ENCODE measurements around the gene KREMEN2. TPM values are rescaled to one million over a fixed set of nuclear protein-coding genes. Genes with fewer than 3 reads are reported as not detected.
A peak's percentile ranks its signal among the peaks of the same experiment; 100 is the strongest.

Gene KREMEN2
- total RNA-seq, 1 donor from 2014 or later, result 1.6 TPM

DNA sequence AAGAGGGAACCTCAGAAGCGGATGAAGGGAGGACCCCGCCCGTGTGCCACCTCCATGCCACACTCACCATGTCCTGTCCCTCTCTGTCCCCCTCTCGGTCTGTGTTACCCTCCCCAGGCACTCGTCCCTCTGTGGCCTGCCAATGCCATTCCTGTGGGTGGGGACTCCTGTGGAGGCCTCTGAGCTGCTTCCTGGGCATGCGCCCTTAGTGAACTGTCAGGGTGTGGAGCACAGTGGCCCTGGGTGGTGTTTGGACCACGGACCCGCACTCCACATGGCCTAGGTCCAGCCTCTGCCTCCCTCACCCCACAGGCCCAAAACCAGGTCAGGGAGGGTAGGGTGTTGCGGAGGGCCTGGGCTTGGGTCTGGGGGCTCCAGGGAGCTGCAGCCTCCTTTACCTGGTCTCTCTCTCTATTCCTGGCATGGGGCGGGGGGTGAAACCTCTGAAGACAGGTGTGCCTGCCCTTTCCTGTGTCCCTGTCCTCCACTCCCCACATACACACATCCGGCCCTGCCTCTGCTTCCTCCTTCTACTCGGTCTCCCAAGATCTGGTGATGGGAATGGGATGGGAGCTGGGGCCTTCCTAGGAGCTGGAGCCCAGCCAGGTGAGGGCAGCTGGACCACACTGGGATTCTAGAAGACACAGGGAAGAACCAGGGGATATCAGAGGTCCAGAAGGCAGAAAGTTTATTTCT lies 27.6 kb downstream of the KREMEN2 start:
- Histone ChIP-seq H3K9ac (ENCODE audit: low read depth in 1 of 3, low read length in 3 of 3) (no peak overlapping the region), H3K27me3 (ENCODE audit: control insufficient read depth in 3 of 3, insufficient read depth in 3 of 3, low read length in 3 of 3) (peaks cover 0 to 9% (median 8%) of the 10 kb centered on the region in 3 donors), H3K4me3 (ENCODE audit: low read length in 3 of 3) (no peak overlapping the region), H3K27ac (ENCODE audit: low read depth, low read length) (no peak overlapping the region), H3K4me1 (ENCODE audit: control insufficient read depth in 3 of 3, insufficient read depth in 3 of 3, low read length in 3 of 3) (peaks cover 2 to 8% (median 3%) of the 10 kb centered on the region in 3 donors), H3K36me3 (ENCODE audit: control insufficient read depth in 3 of 3, insufficient read depth in 3 of 3, low read length in 3 of 3) (no peaks in the 10 kb centered on the region), H3K9me3 (ENCODE audit: control insufficient read depth in 3 of 3, low read length in 3 of 3) (no peaks in the 10 kb centered on the region)

DNA sequence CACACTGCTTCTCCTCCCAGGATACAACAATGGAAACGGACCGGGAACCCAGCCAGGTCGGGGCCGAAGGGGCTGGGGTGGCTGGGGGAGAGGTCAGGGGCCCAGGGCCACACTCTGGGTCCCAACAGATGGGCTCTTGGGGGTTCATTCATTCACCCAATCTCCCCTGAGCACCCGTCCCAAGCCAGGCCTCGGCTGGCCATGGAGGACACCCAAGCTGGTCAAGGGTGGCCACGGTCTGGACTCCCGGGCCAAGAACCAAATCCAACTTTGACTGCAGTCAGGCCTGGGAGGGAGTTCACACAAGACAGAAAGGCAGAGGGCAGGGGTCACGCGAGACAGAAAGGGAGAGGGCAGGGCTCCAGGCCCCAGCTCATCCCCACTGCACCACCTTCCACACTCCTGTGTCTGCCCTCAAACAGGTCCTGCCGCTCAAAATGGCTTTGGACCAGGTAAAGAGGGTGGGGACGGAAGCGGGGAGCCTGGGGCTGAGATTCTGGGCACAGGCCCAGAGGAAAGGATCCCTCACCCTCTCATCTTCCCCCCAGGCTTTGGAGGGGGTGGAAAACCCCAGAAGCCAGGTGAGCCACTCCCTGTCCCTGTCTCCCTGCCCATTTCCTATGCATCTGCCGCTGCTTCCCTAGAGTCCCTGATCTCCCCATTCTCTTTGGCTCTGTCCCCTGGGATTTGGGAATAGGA lies 28.5 kb downstream of the KREMEN2 start:
- H3K4me1 ChIP-seq (ENCODE audit: control insufficient read depth in 3 of 3, insufficient read depth in 3 of 3, low read length in 3 of 3), result peaks cover 0 to 3% (median 0%) of the 10 kb centered on the region in 3 donors
- H3K27me3 ChIP-seq (ENCODE audit: control insufficient read depth in 3 of 3, insufficient read depth in 3 of 3, low read length in 3 of 3), result peaks cover 0 to 9% (median 8%) of the 10 kb centered on the region in 3 donors
- no peak overlapping the region for H3K4me3 ChIP-seq (ENCODE audit: low read length in 3 of 3)

GRCh38 chr16:2996298-2996697 lies 32.2 kb downstream of the KREMEN2 start:
- H3K36me3 ChIP-seq (ENCODE audit: control insufficient read depth in 3 of 3, insufficient read depth in 3 of 3, low read length in 3 of 3), result no peaks in the 10 kb centered on the region
- H3K27me3 ChIP-seq (ENCODE audit: control insufficient read depth in 3 of 3, insufficient read depth in 3 of 3, low read length in 3 of 3), result peaks cover 0 to 5% (median 0%) of the 10 kb centered on the region in 3 donors
- no peak overlapping the region for H3K4me3 ChIP-seq (ENCODE audit: low read length in 3 of 3)
- no peaks in the 10 kb centered on the region for H3K9me3 ChIP-seq (ENCODE audit: control insufficient read depth in 3 of 3, low read length in 3 of 3)
- H3K4me1 ChIP-seq (ENCODE audit: control insufficient read depth in 3 of 3, insufficient read depth in 3 of 3, low read length in 3 of 3), result no peaks in the 10 kb centered on the region
- H3K27ac ChIP-seq (ENCODE audit: low read depth, low read length), result no peak overlapping the region
- no peak overlapping the region for H3K9ac ChIP-seq (ENCODE audit: low read depth in 1 of 3, low read length in 3 of 3)

More for the DNA sequence above, 28.5 kb downstream of the KREMEN2 start:
- Histone ChIP-seq H3K9ac (ENCODE audit: low read depth in 1 of 3, low read length in 3 of 3) (no peak overlapping the region), H3K9me3 (ENCODE audit: control insufficient read depth in 3 of 3, low read length in 3 of 3) (no peaks in the 10 kb centered on the region), H3K27ac (ENCODE audit: low read depth, low read length) (no peak overlapping the region), H3K36me3 (ENCODE audit: control insufficient read depth in 3 of 3, insufficient read depth in 3 of 3, low read length in 3 of 3) (no peaks in the 10 kb centered on the region)

DNA sequence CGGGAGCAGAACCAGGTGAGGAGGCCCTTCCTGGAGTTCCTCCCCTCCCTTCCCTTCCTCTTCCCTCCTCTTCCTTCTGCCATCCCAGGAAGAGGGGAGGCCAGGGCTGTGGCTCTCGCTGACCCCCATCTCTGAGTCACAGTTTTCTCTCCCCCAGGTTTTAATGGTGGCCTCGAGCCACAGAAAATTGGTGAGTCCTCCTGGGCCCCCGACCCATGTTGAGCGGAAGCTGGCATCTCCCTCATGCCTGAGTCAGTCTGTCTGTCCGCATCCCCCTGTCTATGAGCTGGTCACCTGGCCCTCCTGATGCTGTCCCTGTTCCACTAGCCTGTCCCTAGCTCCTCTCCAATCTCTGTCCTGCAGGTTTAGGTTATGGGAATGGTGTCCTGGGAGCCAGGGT lies 35.9 kb downstream of the KREMEN2 start:
- Histone ChIP-seq H3K9ac (ENCODE audit: low read depth in 1 of 3, low read length in 3 of 3) (no peak overlapping the region), H3K27me3 (ENCODE audit: control insufficient read depth in 3 of 3, insufficient read depth in 3 of 3, low read length in 3 of 3) (peaks cover 0 to 6% (median 0%) of the 10 kb centered on the region in 3 donors)

DNA sequence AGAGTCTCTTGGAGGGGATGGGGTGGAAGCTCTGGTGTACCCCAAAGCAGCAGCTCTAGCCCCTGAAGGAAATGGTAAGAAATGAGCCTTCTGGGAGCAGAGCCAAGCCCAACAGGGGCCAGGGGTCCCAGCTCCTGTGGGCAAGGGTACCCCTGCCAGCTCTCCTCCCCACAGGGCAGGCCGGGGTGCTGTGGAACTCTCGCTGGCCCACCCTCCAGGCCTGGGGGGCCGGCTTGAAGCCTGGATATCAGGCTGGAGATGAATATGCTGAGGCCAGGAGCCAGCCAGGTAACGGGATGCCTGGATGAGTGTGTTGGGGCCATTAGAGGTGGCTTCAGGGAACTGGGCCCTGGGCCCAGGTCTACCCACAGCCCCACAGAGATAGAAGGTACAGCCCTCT lies 36.5 kb downstream of the KREMEN2 start:
- H3K4me3 ChIP-seq (ENCODE audit: low read length in 3 of 3), result no peak overlapping the region
- H3K9ac ChIP-seq (ENCODE audit: low read depth in 1 of 3, low read length in 3 of 3), result no peak overlapping the region
- no peaks in the 10 kb centered on the region for H3K9me3 ChIP-seq (ENCODE audit: control insufficient read depth in 3 of 3, low read length in 3 of 3)
- no peaks in the 10 kb centered on the region for H3K36me3 ChIP-seq (ENCODE audit: control insufficient read depth in 3 of 3, insufficient read depth in 3 of 3, low read length in 3 of 3)
- H3K27ac ChIP-seq (ENCODE audit: low read depth, low read length), result no peak overlapping the region
- peaks cover 0 to 6% (median 0%) of the 10 kb centered on the region in 3 donors for H3K27me3 ChIP-seq (ENCODE audit: control insufficient read depth in 3 of 3, insufficient read depth in 3 of 3, low read length in 3 of 3)
- peaks cover 0 to 4% (median 3%) of the 10 kb centered on the region in 3 donors for H3K4me1 ChIP-seq (ENCODE audit: control insufficient read depth in 3 of 3, insufficient read depth in 3 of 3, low read length in 3 of 3)

More for the DNA sequence above, 35.9 kb downstream of the KREMEN2 start:
- Histone ChIP-seq H3K36me3 (ENCODE audit: control insufficient read depth in 3 of 3, insufficient read depth in 3 of 3, low read length in 3 of 3) (no peaks in the 10 kb centered on the region), H3K9me3 (ENCODE audit: control insufficient read depth in 3 of 3, low read length in 3 of 3) (no peaks in the 10 kb centered on the region), H3K4me3 (ENCODE audit: low read length in 3 of 3) (no peak overlapping the region), H3K27ac (ENCODE audit: low read depth, low read length) (no peak overlapping the region), H3K4me1 (ENCODE audit: control insufficient read depth in 3 of 3, insufficient read depth in 3 of 3, low read length in 3 of 3) (peaks cover 0 to 3% (median 2%) of the 10 kb centered on the region in 3 donors)

DNA sequence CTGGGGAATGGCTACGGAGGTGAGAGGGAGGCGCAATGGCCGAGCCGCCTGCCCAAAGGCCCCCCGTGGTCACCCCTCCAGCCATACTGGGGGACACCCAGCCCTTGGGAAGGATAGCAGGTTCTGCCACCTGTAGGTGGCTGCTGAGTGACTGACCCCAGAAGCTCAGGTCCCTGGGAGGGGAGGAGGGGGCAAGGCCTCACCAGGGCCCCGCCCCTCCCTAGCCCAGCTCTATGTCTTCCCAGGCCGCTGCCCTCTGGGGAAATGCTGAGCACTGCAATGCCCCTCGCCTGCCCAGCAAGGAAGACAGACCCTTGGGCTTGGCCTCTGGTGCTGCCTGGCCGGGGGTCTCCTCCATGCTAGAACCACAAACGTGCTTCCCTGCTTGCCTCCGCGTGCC lies 37.2 kb downstream of the KREMEN2 start:
- peaks cover 0 to 4% (median 3%) of the 10 kb centered on the region in 3 donors for H3K4me1 ChIP-seq (ENCODE audit: control insufficient read depth in 3 of 3, insufficient read depth in 3 of 3, low read length in 3 of 3)
- H3K27ac ChIP-seq (ENCODE audit: low read depth, low read length), result no peak overlapping the region
- H3K9ac ChIP-seq (ENCODE audit: low read depth in 1 of 3, low read length in 3 of 3), result no peak overlapping the region
- peaks cover 0 to 10% (median 0%) of the 10 kb centered on the region in 3 donors for H3K27me3 ChIP-seq (ENCODE audit: control insufficient read depth in 3 of 3, insufficient read depth in 3 of 3, low read length in 3 of 3)
- H3K4me3 ChIP-seq (ENCODE audit: low read length in 3 of 3), result no peak overlapping the region
- H3K36me3 ChIP-seq (ENCODE audit: control insufficient read depth in 3 of 3, insufficient read depth in 3 of 3, low read length in 3 of 3), result no peaks in the 10 kb centered on the region
- H3K9me3 ChIP-seq (ENCODE audit: control insufficient read depth in 3 of 3, low read length in 3 of 3), result no peaks in the 10 kb centered on the region

GRCh38 chr16:3003582-3004270 lies 39.7 kb downstream of the KREMEN2 start:
- Histone ChIP-seq H3K4me1 (ENCODE audit: control insufficient read depth in 3 of 3, insufficient read depth in 3 of 3, low read length in 3 of 3) (peaks cover 0 to 6% (median 4%) of the 10 kb centered on the region in 3 donors), H3K9me3 (ENCODE audit: control insufficient read depth in 3 of 3, low read length in 3 of 3) (no peaks in the 10 kb centered on the region), H3K27ac (ENCODE audit: low read depth, low read length) (no peak overlapping the region), H3K4me3 (ENCODE audit: low read length in 3 of 3) (peak overlapping the region in 2 of 3 donors; percentile 17 to 49), H3K9ac (ENCODE audit: low read depth in 1 of 3, low read length in 3 of 3) (peak overlapping the region in 1 of 3 donors; percentile 40), H3K36me3 (ENCODE audit: control insufficient read depth in 3 of 3, insufficient read depth in 3 of 3, low read length in 3 of 3) (peaks cover 3 to 5% (median 4%) of the 10 kb centered on the region in 3 donors), H3K27me3 (ENCODE audit: control insufficient read depth in 3 of 3, insufficient read depth in 3 of 3, low read length in 3 of 3) (peaks cover 10 to 30% (median 13%) of the 10 kb centered on the region in 3 donors)

GRCh38 chr16:3004319-3004718 lies 40.2 kb downstream of the KREMEN2 start:
- H3K4me1 ChIP-seq (ENCODE audit: control insufficient read depth in 3 of 3, insufficient read depth in 3 of 3, low read length in 3 of 3), result peaks cover 0 to 6% (median 4%) of the 10 kb centered on the region in 3 donors
- no peak overlapping the region for H3K27ac ChIP-seq (ENCODE audit: low read depth, low read length)
- no peak overlapping the region for H3K9ac ChIP-seq (ENCODE audit: low read depth in 1 of 3, low read length in 3 of 3)
- peaks cover 11 to 32% (median 14%) of the 10 kb centered on the region in 3 donors for H3K27me3 ChIP-seq (ENCODE audit: control insufficient read depth in 3 of 3, insufficient read depth in 3 of 3, low read length in 3 of 3)
- H3K9me3 ChIP-seq (ENCODE audit: control insufficient read depth in 3 of 3, low read length in 3 of 3), result no peaks in the 10 kb centered on the region
- peaks cover 3 to 5% (median 4%) of the 10 kb centered on the region in 3 donors for H3K36me3 ChIP-seq (ENCODE audit: control insufficient read depth in 3 of 3, insufficient read depth in 3 of 3, low read length in 3 of 3)
- H3K4me3 ChIP-seq (ENCODE audit: low read length in 3 of 3), result peak overlapping the region in 1 of 3 donors; percentile 27

DNA sequence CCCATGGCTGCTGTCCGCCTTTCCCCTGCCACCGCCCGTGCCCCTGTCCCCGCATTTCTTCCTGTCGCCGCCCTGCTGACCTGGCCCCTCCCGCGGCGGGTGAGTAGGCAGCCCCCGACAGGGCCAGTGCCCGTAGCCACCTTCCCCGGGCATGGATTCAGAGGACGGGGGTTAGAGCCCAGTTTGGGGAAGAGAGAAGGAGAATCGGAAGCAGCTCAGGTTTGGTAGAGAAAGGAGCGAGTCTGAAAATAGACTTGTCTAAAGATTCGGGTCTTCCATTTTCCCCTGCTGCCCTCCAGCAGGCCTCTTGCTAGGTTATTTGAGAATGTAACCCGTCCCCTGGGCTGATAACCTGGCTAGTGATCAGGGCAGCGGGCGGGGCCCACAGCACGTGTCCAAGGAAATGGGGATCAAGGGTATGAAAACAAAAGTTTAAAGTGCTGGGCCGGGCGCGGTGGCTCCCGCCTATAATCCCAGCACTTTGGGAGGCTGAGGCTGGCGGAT lies 40.8 kb downstream of the KREMEN2 start:
- H3K9ac ChIP-seq (ENCODE audit: low read depth in 1 of 3, low read length in 3 of 3), result peak overlapping the region; percentile 54 to 74 (median 67)
- H3K27me3 ChIP-seq (ENCODE audit: control insufficient read depth in 3 of 3, insufficient read depth in 3 of 3, low read length in 3 of 3), result peaks cover 11 to 35% (median 14%) of the 10 kb centered on the region in 3 donors
- no peaks in the 10 kb centered on the region for H3K9me3 ChIP-seq (ENCODE audit: control insufficient read depth in 3 of 3, low read length in 3 of 3)
- H3K4me1 ChIP-seq (ENCODE audit: control insufficient read depth in 3 of 3, insufficient read depth in 3 of 3, low read length in 3 of 3), result peaks cover 0 to 6% (median 4%) of the 10 kb centered on the region in 3 donors
- peak overlapping the region; percentile 60 to 61 (median 61) for H3K4me3 ChIP-seq (ENCODE audit: low read length in 3 of 3)
- peaks cover 3 to 5% (median 4%) of the 10 kb centered on the region in 3 donors for H3K36me3 ChIP-seq (ENCODE audit: control insufficient read depth in 3 of 3, insufficient read depth in 3 of 3, low read length in 3 of 3)
- H3K27ac ChIP-seq (ENCODE audit: low read depth, low read length), result no peak overlapping the region
